D721Med (cell line): ENCODE results near the gene ECHDC1.

Experiments used
- DNase-seq: peaks from one replicate; pipeline ENCODE4 v3.0.0; 2011; ENCODE audit warnings: low spot score; ENCODE audit not compliant: insufficient read length
- FAIRE-seq: peaks from 2 replicates; lab custom pipeline; 2011; peaks lifted over from hg19 to GRCh38; lab: Jason Lieb, UNC
- TF ChIP-seq, protein P1 (sequence below): IDR thresholded peaks from 2 replicates; pipeline ENCODE4 v1.5.1; 2012; ENCODE audit warnings: mild to moderate bottlenecking, control low read depth; ENCODE audit not compliant: insufficient read depth; ENCODE audit errors: missing control alignments

ECHDC1 gene

DNA sequence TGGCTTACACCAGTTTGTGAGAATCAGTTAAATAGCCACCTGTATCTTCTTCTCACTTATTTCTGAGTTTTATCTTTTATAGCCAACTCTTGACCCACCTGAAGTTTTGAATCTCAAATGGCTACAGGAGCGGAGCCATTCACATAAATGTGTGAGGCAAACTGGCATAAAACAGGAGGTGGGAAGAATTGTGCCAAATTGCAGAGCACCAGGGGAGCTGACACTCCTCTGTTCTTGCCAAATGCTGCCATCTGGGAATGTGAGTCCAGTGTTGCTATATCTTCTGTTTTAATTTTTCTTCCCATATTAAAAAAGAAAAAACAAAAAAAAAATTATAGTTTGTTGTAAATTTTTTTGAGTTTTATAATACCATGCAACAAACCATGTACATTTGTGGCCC lies 93.8 kb downstream of the ECHDC1 start:
- TF ChIP-seq, protein P1, sequence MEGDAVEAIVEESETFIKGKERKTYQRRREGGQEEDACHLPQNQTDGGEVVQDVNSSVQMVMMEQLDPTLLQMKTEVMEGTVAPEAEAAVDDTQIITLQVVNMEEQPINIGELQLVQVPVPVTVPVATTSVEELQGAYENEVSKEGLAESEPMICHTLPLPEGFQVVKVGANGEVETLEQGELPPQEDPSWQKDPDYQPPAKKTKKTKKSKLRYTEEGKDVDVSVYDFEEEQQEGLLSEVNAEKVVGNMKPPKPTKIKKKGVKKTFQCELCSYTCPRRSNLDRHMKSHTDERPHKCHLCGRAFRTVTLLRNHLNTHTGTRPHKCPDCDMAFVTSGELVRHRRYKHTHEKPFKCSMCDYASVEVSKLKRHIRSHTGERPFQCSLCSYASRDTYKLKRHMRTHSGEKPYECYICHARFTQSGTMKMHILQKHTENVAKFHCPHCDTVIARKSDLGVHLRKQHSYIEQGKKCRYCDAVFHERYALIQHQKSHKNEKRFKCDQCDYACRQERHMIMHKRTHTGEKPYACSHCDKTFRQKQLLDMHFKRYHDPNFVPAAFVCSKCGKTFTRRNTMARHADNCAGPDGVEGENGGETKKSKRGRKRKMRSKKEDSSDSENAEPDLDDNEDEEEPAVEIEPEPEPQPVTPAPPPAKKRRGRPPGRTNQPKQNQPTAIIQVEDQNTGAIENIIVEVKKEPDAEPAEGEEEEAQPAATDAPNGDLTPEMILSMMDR, result no peak
- DNase-seq (no peak), FAIRE-seq (no peak)

DNA sequence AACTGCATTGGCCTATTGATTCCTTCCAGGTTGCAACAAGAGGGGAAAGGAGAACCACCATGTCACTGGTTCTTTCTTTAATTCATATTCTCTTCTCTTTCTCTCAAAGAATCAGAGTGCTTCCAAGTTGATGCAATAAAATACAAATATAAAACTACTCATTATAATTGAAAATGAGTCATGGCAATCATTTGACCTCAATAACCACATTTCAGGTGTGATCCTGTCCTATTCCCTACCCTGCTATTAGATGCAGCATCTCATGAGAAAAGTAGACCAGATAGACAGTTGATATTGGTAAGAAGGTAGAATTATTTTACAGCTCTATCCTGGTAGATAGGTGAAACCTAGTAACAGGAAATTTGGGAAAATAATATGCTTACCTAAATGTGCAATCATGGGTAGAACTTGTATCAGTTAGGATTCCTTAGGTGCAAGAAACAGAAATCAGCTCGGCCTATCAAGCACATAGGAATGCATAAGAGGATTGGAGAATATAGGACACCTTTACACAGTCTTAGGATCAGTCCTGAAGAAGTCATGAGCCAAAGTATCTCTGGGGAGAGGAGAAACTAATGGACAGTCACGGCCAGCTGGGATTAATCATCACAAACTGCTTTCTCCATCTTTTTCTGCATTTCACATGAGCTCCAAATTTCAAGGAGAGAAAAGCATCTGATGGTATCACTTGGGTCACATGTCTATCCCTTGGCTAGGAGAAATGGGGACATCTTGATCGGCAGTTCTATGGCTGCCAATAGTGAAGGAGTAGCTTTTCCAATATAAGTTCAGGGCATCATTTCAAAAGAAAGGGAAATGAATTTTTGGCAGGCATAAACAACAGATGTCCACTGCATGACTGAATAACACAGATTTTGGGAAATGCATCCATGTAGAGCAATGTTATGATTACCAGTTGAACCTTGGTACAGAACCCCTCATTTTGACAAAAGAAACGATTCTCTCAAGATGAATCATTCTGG lies 96.0 kb downstream of the ECHDC1 start:
- TF ChIP-seq, protein P1, result no peak
- DNase-seq (no peak), FAIRE-seq (peak; percentile 16)

DNA sequence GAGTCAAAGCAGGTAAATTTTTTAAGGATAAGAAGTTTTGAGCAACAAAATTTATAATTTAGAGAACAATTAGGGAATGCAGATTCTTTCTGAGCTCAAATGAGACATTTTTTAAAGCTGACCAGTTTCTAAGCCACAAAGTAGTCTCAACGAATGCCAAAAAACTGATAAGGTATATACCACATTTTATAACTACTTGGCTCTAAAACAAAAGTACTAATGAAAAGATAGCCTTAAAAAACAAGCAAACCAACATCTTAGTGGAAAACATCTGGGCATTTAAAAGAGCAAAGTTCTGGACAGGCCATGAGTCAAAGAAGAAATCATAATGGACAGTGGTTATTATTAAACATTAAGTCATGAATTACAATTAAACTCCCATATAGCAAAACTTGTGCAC lies 99.9 kb downstream of the ECHDC1 start:
- TF ChIP-seq, protein P1, result no peak
- DNase-seq (no peak), FAIRE-seq (no peak)
